Measurements from ENCODE around the gene TSKU. TPM values are rescaled to one million over a fixed set of nuclear protein-coding genes. Genes with fewer than 3 reads are reported as not detected.
A peak's percentile ranks its signal among the peaks of the same experiment; 100 is the strongest.

Gene TSKU
- polyA plus RNA-seq, 3 donors: not detected

DNA sequence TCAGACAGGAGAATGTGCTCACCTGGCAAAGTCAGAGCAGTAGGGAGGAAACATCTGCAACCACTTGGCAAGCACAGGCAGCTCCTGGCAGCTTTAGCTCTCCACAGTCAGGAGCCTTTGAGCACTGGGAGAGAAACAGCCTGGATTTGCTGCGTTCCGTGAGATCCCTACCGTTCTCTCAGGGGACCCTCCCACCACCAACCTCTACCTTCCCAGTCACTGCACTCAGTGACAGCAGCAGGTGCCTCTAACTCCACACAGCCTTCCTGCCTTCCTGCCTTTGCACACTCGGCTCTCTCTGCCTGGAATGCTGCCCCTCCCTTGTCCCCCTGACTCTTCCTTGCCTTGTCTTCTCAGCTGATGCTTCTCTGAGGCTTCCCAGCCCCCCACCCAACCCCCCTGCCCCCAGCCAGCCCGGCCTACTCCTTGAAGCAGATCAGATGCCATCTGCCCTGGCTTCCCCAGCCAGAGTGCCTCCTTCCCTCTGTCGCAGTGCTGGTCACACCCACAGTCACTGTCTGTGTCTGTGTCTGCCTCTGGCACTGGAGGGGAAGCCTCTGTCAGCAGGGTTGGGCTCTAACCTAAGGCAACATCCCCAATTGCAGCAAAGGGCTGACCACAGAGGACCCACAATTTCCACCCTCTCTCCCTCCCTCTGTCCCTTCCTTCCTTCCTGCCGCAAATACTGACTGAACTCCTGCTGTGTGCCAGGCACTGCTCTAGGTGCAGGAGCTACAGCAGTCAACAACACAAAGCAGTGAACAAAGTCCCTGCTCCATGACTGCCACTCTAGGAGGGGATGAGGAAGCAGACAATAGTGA is 14.9 kb upstream of the TSKU start:
- Mint-ChIP-seq H3K9me3 (peaks cover 0 to 4% (median 0%) of the 10 kb centered on the region in 7 donors), H3K27me3 (ENCODE audit: low read depth in 3 of 3) (peaks cover 45 to 69% (median 53%) of the 10 kb centered on the region in 3 donors), H3K4me3 (peak overlapping the region; percentile 68 to 88), H3K27ac (peak overlapping the region in 6 of 7 donors; percentile 20 to 73 (median 58)), H3K36me3 (peaks cover 0 to 7% of the 10 kb centered on the region in 2 donors), H3K4me1 (peaks cover 46% of the 10 kb centered on the region)
- peak; percentile 62 to 70 (median 66) for DNase-seq
- no peaks in the 10 kb centered on the region for H3K36me3 ChIP-seq (replicated peaks in 1 of 2; ENCODE audit: control insufficient read depth in 1 of 2, insufficient read depth in 2 of 2, low read length in 2 of 2)
- H2AFZ ChIP-seq (ENCODE audit: insufficient read depth, low read depth, low read length, poor library complexity, severe bottlenecking): no peak overlapping the region
- H3K4me1 ChIP-seq (ENCODE audit: control insufficient read depth in 1 of 2, insufficient read depth in 2 of 2, low read length in 2 of 2): peaks cover 26 to 31% of the 10 kb centered on the region in 2 donors
- H3K27me3 ChIP-seq (ENCODE audit: control insufficient read depth in 2 of 2, insufficient read depth in 2 of 2, low read length in 2 of 2): peaks cover 2 to 28% of the 10 kb centered on the region in 2 donors
- no peaks in the 10 kb centered on the region for H4K20me1 ChIP-seq (ENCODE audit: insufficient read depth, low read length)
- H3K4me3 ChIP-seq (replicated peaks in 1 of 3; ENCODE audit: low read depth in 2 of 3, low read length in 3 of 3): peak overlapping the region in 1 of 3 experiments; percentile 60
- H3K4me2 ChIP-seq (replicated peaks; ENCODE audit: extremely low read depth, low read length, poor library complexity, severe bottlenecking): peak overlapping the region; percentile 61
- TF ChIP-seq, protein P1, sequence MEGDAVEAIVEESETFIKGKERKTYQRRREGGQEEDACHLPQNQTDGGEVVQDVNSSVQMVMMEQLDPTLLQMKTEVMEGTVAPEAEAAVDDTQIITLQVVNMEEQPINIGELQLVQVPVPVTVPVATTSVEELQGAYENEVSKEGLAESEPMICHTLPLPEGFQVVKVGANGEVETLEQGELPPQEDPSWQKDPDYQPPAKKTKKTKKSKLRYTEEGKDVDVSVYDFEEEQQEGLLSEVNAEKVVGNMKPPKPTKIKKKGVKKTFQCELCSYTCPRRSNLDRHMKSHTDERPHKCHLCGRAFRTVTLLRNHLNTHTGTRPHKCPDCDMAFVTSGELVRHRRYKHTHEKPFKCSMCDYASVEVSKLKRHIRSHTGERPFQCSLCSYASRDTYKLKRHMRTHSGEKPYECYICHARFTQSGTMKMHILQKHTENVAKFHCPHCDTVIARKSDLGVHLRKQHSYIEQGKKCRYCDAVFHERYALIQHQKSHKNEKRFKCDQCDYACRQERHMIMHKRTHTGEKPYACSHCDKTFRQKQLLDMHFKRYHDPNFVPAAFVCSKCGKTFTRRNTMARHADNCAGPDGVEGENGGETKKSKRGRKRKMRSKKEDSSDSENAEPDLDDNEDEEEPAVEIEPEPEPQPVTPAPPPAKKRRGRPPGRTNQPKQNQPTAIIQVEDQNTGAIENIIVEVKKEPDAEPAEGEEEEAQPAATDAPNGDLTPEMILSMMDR (IDR thresholded peaks at IDR 0.05): no peak
- peak overlapping the region; percentile 19 for H3K9ac ChIP-seq (ENCODE audit: insufficient read depth, low read length, poor library complexity, severe bottlenecking)
- intact Hi-C loops (cut with micrococcal nuclease): no loop called here
- H3K27ac ChIP-seq (ENCODE audit: low read depth in 1 of 2, low read length in 2 of 2): peak overlapping the region in 1 of 2 donors; percentile 9
- no peaks in the 10 kb centered on the region for H3K9me3 ChIP-seq (replicated peaks in 1 of 2; ENCODE audit: control insufficient read depth in 1 of 2, insufficient read depth in 1 of 2, low read length in 2 of 2)
- H3K79me2 ChIP-seq (ENCODE audit: insufficient read depth, low read length): no peaks in the 10 kb centered on the region
- 2% methylated on average over 5 of the region's 7 CpGs for WGBS (ENCODE audit: insufficient coverage)

DNA sequence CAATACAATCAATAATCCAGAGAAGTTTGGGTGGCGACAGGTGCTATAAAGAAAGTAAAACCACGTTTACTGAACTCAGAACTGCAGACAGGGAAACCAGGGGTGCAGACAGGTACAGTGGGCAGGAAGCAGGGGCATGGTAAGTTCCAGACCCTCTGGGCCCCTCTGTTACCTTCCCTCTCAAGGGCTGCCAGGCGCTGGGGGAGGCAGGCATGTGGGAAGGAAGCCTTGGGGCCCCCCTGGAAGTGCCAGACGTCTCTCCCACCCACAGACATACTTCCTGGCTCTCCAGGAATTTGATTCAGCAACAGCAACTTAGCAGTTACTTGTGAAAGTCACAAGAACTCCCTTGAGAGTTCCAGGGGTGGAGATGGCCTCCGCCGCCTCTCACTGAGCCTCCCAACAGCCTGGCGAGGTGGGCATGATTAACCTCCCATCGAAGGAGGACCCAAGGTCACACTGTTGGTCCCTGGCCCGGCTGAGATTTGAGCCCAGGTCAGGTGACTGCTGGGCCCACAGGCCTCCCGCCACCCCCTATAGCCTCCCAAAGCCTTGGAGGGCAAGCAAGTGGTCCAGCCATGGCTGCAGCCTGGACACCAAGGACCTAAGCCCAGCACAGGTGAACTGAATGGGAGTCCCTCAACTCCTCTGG is 14.1 kb upstream of the TSKU start:
- peaks cover 46% of the 10 kb centered on the region for H3K4me1 Mint-ChIP-seq
- Histone ChIP-seq H3K79me2 (ENCODE audit: insufficient read depth, low read length) (no peaks in the 10 kb centered on the region), H3K9ac (ENCODE audit: insufficient read depth, low read length, poor library complexity, severe bottlenecking) (peak overlapping the region; percentile 5), H3K4me1 (ENCODE audit: control insufficient read depth in 1 of 2, insufficient read depth in 2 of 2, low read length in 2 of 2) (peaks cover 26 to 31% of the 10 kb centered on the region in 2 donors), H3K4me3 (replicated peaks in 1 of 3; ENCODE audit: low read depth in 2 of 3, low read length in 3 of 3) (peak overlapping the region in 1 of 3 experiments; percentile 60), H3K27me3 (ENCODE audit: control insufficient read depth in 2 of 2, insufficient read depth in 2 of 2, low read length in 2 of 2) (peaks cover 2 to 29% of the 10 kb centered on the region in 2 donors), H3K9me3 (replicated peaks in 1 of 2; ENCODE audit: control insufficient read depth in 1 of 2, insufficient read depth in 1 of 2, low read length in 2 of 2) (no peaks in the 10 kb centered on the region), H3K27ac (ENCODE audit: low read depth in 1 of 2, low read length in 2 of 2) (peak overlapping the region in 1 of 2 donors; percentile 4), H2AFZ (ENCODE audit: insufficient read depth, low read depth, low read length, poor library complexity, severe bottlenecking) (no peak overlapping the region), H3K4me2 (replicated peaks; ENCODE audit: extremely low read depth, low read length, poor library complexity, severe bottlenecking) (peak overlapping the region; percentile 61), H3K36me3 (replicated peaks in 1 of 2; ENCODE audit: control insufficient read depth in 1 of 2, insufficient read depth in 2 of 2, low read length in 2 of 2) (no peaks in the 10 kb centered on the region), H4K20me1 (ENCODE audit: insufficient read depth, low read length) (no peaks in the 10 kb centered on the region)
- DNase-seq: no peak
- H3K9me3 Mint-ChIP-seq: peaks cover 0 to 4% (median 0%) of the 10 kb centered on the region in 7 donors
- TF ChIP-seq, protein P1 (IDR thresholded peaks at IDR 0.05): no peak
- 68% methylated on average over 7 of the region's 10 CpGs for WGBS (ENCODE audit: insufficient coverage)
- H3K27ac Mint-ChIP-seq: peak overlapping the region in 1 of 7 donors; percentile 24
- intact Hi-C loops (cut with micrococcal nuclease): no loop called here
- H3K36me3 Mint-ChIP-seq: peaks cover 0 to 7% of the 10 kb centered on the region in 2 donors
- peaks cover 45 to 75% (median 52%) of the 10 kb centered on the region in 3 donors for H3K27me3 Mint-ChIP-seq (ENCODE audit: low read depth in 3 of 3)
- H3K4me3 Mint-ChIP-seq: peak overlapping the region; percentile 68 to 88

All from CD14-positive monocyte (primary cell).